SK-N-SH (cell line): Measurements from ENCODE around the gene PAXX. TPM values are rescaled to one million over a fixed set of nuclear protein-coding genes. Genes with fewer than 3 reads are reported as not detected.

Experiments used
- CTCF ChIA-PET: fragments of 300-600, 350-600 bp; formaldehyde crosslinking; extraction: SDS; loops from one replicate; lab custom pipeline; 2021; lab: Yijun Ruan, JAX
- POLR2A ChIA-PET: fragments of 350-600 bp; sonication (Branson Sonifier 250); formaldehyde crosslinking; extraction: SDS; loops from one replicate; lab custom pipeline; 2020; ENCODE audit warnings: antibody characterized with exemption, inconsistent platforms; lab: Yijun Ruan, JAX
- DNase-seq: peaks from one replicate; pipeline ENCODE4 v3.0.0; 2012
- H2AFZ ChIP-seq: fragments of 200-600 bp; sonication (generic); 2 replicates; pipeline ENCODE4 v1.8.1; 2016; ENCODE audit warnings: antibody characterized with exemption, mild to moderate bottlenecking, low read depth
- H3F3A ChIP-seq: fragments of 200-600 bp; sonication (generic); replicated peaks from 2 replicates; pipeline ENCODE3; 2016; ENCODE audit warnings: antibody characterized with exemption, mild to moderate bottlenecking; ENCODE audit not compliant: insufficient read depth
- H3K27ac ChIP-seq, 2 experiments: fragments of 200-500 bp in 1 of 2; fragments of 200-600 bp in 1 of 2; sonication (Bioruptor generic) in 1 of 2; sonication (generic), shearing (Covaris generic) in 1 of 2; 2 replicates each; pipeline versions ENCODE4 v1.5.1 to v1.6.1; 2014 to 2016; ENCODE audit warnings: low read depth in 2 of 2, inconsistent platforms in 1 of 2, low read length in 1 of 2, mild to moderate bottlenecking in 1 of 2, mixed read lengths in 1 of 2
- H3K27me3 ChIP-seq: fragments of 200-600 bp; sonication (generic), shearing (Covaris generic); 2 replicates; pipeline ENCODE4 v1.6.1; 2016; ENCODE audit warnings: mixed run types; ENCODE audit not compliant: insufficient read depth
- H3K36me3 ChIP-seq, 2 experiments: fragments of 200-500 bp in 1 of 2; fragments of 200-600 bp in 1 of 2; sonication (Bioruptor generic) in 1 of 2; sonication (generic) in 1 of 2; replicated peaks in 1 of 2; 2 replicates each; pipeline versions ENCODE3 to v1.5.1; 2014 to 2016; ENCODE audit warnings: low read length in 1 of 2, mild to moderate bottlenecking in 1 of 2; ENCODE audit not compliant: insufficient read depth in 2 of 2, control insufficient read depth in 1 of 2
- H3K4me1 ChIP-seq, 2 experiments: fragments of 200-500 bp in 1 of 2; fragments of 200-600 bp in 1 of 2; sonication (Bioruptor generic) in 1 of 2; sonication (generic), shearing (Covaris generic) in 1 of 2; 2 replicates each; pipeline versions ENCODE4 v1.5.1 to v1.6.1; 2014 to 2016; ENCODE audit warnings: low read depth in 1 of 2, low read length in 1 of 2, mixed run types in 1 of 2; ENCODE audit not compliant: insufficient read depth in 2 of 2, control insufficient read depth in 1 of 2
- H3K4me2 ChIP-seq: fragments of 200-600 bp; sonication (generic), shearing (Covaris generic); 2 replicates; pipeline ENCODE4 v1.6.1; 2017; ENCODE audit warnings: mixed run types
- H3K4me3 ChIP-seq, 2 experiments: fragments of 200-500 bp in 1 of 2; fragments of 200-600 bp in 1 of 2; sonication (Bioruptor generic) in 1 of 2; sonication (generic), shearing (Covaris generic) in 1 of 2; 2 replicates each; pipeline versions ENCODE4 v1.5.1 to v1.8.1; 2014 to 2016; ENCODE audit warnings: low read depth in 2 of 2, inconsistent platforms in 1 of 2, low read length in 1 of 2, mild to moderate bottlenecking in 1 of 2, mixed read lengths in 1 of 2, moderate library complexity in 1 of 2
- H3K79me2 ChIP-seq: fragments of 200-600 bp; sonication (generic); 2 replicates; pipeline ENCODE4 v1.8.1; 2017; ENCODE audit warnings: mild to moderate bottlenecking; ENCODE audit not compliant: insufficient read depth
- H3K9ac ChIP-seq: fragments of 200-600 bp; sonication (generic); 2 replicates; pipeline ENCODE4 v1.6.1; 2017; ENCODE audit warnings: mixed run types
- H3K9me2 ChIP-seq: fragments of 200-600 bp; sonication (generic); 2 replicates; pipeline ENCODE4 v1.6.1; 2017; ENCODE audit warnings: mixed run types
- H3K9me3 ChIP-seq: fragments of 200-600 bp; sonication (generic); 2 replicates; pipeline ENCODE4 v1.6.1; 2017; ENCODE audit warnings: mixed run types, mild to moderate bottlenecking, moderate library complexity
- H4K20me1 ChIP-seq: fragments of 200-600 bp; sonication (generic); 2 replicates; pipeline ENCODE4 v1.6.1; 2017; ENCODE audit warnings: mild to moderate bottlenecking, mixed run types; ENCODE audit not compliant: insufficient read depth
- FOSL2 ChIP-seq: IDR thresholded peaks from 2 replicates; pipeline ENCODE4 v1.4.0; 2012; ENCODE audit warnings: low read depth, mild to moderate bottlenecking, moderate library complexity, borderline replicate concordance
- FOXM1 ChIP-seq: IDR thresholded peaks from 2 replicates; pipeline ENCODE4 v1.4.0; 2012; ENCODE audit warnings: low read depth, mild to moderate bottlenecking
- GATA2 ChIP-seq: sonication (generic); formaldehyde crosslinking; IDR thresholded peaks from 2 replicates; pipeline ENCODE4 v1.5.0; 2020; ENCODE audit warnings: mild to moderate bottlenecking, missing genetic modification reagents
- IRF3 ChIP-seq: fragments of 150-350 bp; IDR thresholded peaks from 2 replicates; pipeline ENCODE4 v1.6.1; 2016; ENCODE audit warnings: mild to moderate bottlenecking, low read depth, low read length
- MAX ChIP-seq: IDR thresholded peaks from 2 replicates; pipeline ENCODE4 v1.4.0; 2012; ENCODE audit warnings: low read depth
- NRF1 ChIP-seq: IDR thresholded peaks from 2 replicates; pipeline ENCODE4 v1.6.1; 2012; ENCODE audit warnings: low read depth, mild to moderate bottlenecking, low read length
- RAD21 ChIP-seq: IDR thresholded peaks from 2 replicates; pipeline ENCODE4 v1.6.1; 2012; ENCODE audit warnings: mild to moderate bottlenecking, low read length
- RFX5 ChIP-seq: IDR thresholded peaks from 2 replicates; pipeline ENCODE4 v1.6.1; 2012; ENCODE audit warnings: mild to moderate bottlenecking, improper control_type of control experiment, low read length
- SIN3A ChIP-seq: IDR thresholded peaks from 2 replicates; pipeline ENCODE4 v1.6.1; 2012; ENCODE audit warnings: low read depth, mild to moderate bottlenecking, low read length, moderate library complexity, borderline replicate concordance
- TAF1 ChIP-seq: IDR thresholded peaks from 2 replicates; pipeline ENCODE4 v1.6.1; 2012; ENCODE audit warnings: low read depth, mild to moderate bottlenecking, low read length, moderate library complexity, borderline replicate concordance
- TEAD4 ChIP-seq: IDR thresholded peaks from 2 replicates; pipeline ENCODE4 v1.4.0; 2012; ENCODE audit warnings: mild to moderate bottlenecking, borderline replicate concordance; ENCODE audit not compliant: insufficient read depth
- WGBS: methylation state at CpG from one replicate; pipeline ENCODE4 v1.1.6; 2017; ENCODE audit warnings: low lambda C conversion rate; 5-methylcytosine and 5-hydroxymethylcytosine counted together
- polyA plus RNA-seq, 3 experiments: library from polyadenylated mRNA; depleted of rRNA; stranded (reverse); fragments of >200 nt; gene quantifications; 2 replicates each; pipeline ENCODE4 v1.2.3, GENCODE V29; 2012
- TF ChIP-seq, protein P1 (sequence below): IDR thresholded peaks from 2 replicates; pipeline ENCODE4 v1.6.1; 2012; ENCODE audit warnings: mild to moderate bottlenecking, low read depth, low read length, moderate library complexity

The PAXX gene
- polyA plus RNA-seq, 1 of the 3 experiments (the other 2 are of a cell fraction): 52.9 TPM

GRCh38 chr9:137007108-137007815, 15.0 kb downstream of the PAXX start:
- POLR2A ChIA-PET: interaction anchor here (1.1 kb wide), 1 partner anchor 11 kb away, joined by 3 read pairs; the partner anchor contains the start of gene CLIC3
- no peak for DNase-seq

GRCh38 chr9:137007816-137008270, 15.6 kb downstream of the PAXX start:
- Histone ChIP-seq H3K36me3 (peaks cover 0 to 10% of the 10 kb centered on the region in 2 experiments), H2AFZ (no peak overlapping the region), H3K9me2 (no peaks in the 10 kb centered on the region), H3K27me3 (no peaks in the 10 kb centered on the region), H3K4me1 (no peaks in the 10 kb centered on the region), H3K4me2 (no peak overlapping the region), H4K20me1 (no peaks in the 10 kb centered on the region), H3K79me2 (no peaks in the 10 kb centered on the region), H3F3A (no peaks in the 10 kb centered on the region), H3K9ac (no peak overlapping the region), H3K4me3 (no peak overlapping the region), H3K27ac (no peak overlapping the region; a peak in 1 of 4 replicates), H3K9me3 (no peaks in the 10 kb centered on the region)
- ChIA-PET POLR2A (interaction anchor here (1.1 kb wide), 1 partner anchor 12 kb away, joined by 3 read pairs; the partner anchor contains the start of gene CLIC3), CTCF (interaction anchor here (1.1 to 3.1 kb wide), 3 partner anchors 17 to 27 kb away, joined by 3 to 16 read pairs (median 14); partner anchors contain the start of gene ABCA2)
- WGBS: 88% methylated on average over 12 of the region's 13 CpGs
- TF ChIP-seq IRF3 (no peak), RAD21 (0 out of 2 replicates have a peak, but pooled peaks have one; percentile 12)
- DNase-seq: peak; percentile 63

More at GRCh38 chr9:137007108-137007815, 15.0 kb downstream of the PAXX start:
- H3K4me1 ChIP-seq: no peaks in the 10 kb centered on the region
- H3K27ac ChIP-seq: no peak overlapping the region; a peak in 1 of 4 replicates
- H4K20me1 ChIP-seq: no peaks in the 10 kb centered on the region
- no peak overlapping the region for H3K4me3 ChIP-seq
- H3K27me3 ChIP-seq: no peaks in the 10 kb centered on the region
- no peak overlapping the region for H3K4me2 ChIP-seq
- H3K9ac ChIP-seq: no peak overlapping the region
- H2AFZ ChIP-seq: no peak overlapping the region
- H3K79me2 ChIP-seq: no peaks in the 10 kb centered on the region
- H3K36me3 ChIP-seq: peaks cover 0 to 7% of the 10 kb centered on the region in 2 experiments
- H3K9me2 ChIP-seq: no peaks in the 10 kb centered on the region
- no peaks in the 10 kb centered on the region for H3F3A ChIP-seq
- CTCF ChIA-PET: interaction anchor here (0.6 to 3.1 kb wide), 6 partner anchors 13 to 61 kb away, joined by 3 to 16 read pairs (median 3); partner anchors contain the start of gene ABCA2
- no peak for TF ChIP-seq NRF1
- TF ChIP-seq RFX5: no peak
- TF ChIP-seq TEAD4: no peak
- no peak for TF ChIP-seq GATA2 (CRISPR knock-in tag)
- TF ChIP-seq MAX: no peak
- TF ChIP-seq TAF1: no peak
- TF ChIP-seq FOSL2: no peak
- TF ChIP-seq SIN3A: no peak
- TF ChIP-seq FOXM1: no peak
- TF ChIP-seq, protein P1, sequence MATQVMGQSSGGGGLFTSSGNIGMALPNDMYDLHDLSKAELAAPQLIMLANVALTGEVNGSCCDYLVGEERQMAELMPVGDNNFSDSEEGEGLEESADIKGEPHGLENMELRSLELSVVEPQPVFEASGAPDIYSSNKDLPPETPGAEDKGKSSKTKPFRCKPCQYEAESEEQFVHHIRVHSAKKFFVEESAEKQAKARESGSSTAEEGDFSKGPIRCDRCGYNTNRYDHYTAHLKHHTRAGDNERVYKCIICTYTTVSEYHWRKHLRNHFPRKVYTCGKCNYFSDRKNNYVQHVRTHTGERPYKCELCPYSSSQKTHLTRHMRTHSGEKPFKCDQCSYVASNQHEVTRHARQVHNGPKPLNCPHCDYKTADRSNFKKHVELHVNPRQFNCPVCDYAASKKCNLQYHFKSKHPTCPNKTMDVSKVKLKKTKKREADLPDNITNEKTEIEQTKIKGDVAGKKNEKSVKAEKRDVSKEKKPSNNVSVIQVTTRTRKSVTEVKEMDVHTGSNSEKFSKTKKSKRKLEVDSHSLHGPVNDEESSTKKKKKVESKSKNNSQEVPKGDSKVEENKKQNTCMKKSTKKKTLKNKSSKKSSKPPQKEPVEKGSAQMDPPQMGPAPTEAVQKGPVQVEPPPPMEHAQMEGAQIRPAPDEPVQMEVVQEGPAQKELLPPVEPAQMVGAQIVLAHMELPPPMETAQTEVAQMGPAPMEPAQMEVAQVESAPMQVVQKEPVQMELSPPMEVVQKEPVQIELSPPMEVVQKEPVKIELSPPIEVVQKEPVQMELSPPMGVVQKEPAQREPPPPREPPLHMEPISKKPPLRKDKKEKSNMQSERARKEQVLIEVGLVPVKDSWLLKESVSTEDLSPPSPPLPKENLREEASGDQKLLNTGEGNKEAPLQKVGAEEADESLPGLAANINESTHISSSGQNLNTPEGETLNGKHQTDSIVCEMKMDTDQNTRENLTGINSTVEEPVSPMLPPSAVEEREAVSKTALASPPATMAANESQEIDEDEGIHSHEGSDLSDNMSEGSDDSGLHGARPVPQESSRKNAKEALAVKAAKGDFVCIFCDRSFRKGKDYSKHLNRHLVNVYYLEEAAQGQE: no peak
- no peaks in the 10 kb centered on the region for H3K9me3 ChIP-seq
- WGBS: 82% methylated on average over 28 of the region's 30 CpGs
